HEK293 (cell line): ENCODE measurements around the gene HSPB2.

Experiments
- CTCF ChIA-PET: fragments of 350-600 bp; formaldehyde crosslinking; extraction: SDS; loops from one replicate; lab custom pipeline; 2021; ENCODE audit warnings: antibody characterized with exemption; lab: Yijun Ruan, JAX
- POLR2A ChIA-PET: fragments of 300-600 bp; formaldehyde crosslinking; extraction: SDS; loops from one replicate; lab custom pipeline; 2020; ENCODE audit warnings: antibody characterized with exemption, inconsistent platforms; lab: Yijun Ruan, JAX
- H3K27ac ChIP-seq: fragments of 200-500 bp; sonication (Bioruptor generic); 2 replicates; pipeline ENCODE4 v1.5.1; 2014; ENCODE audit warnings: low read depth, low read length, control low read depth, inconsistent platforms; ENCODE audit errors: extremely low read depth
- H3K36me3 ChIP-seq, 2 experiments: fragments of 200-500 bp in 1 of 2; sonication (Bioruptor generic) in 1 of 2; 1 replicate in 1 of 2; 2 replicates in 1 of 2; pipeline ENCODE4 v1.5.1; 2014 to 2017; ENCODE audit warnings: inconsistent platforms in 2 of 2, low read length in 2 of 2; ENCODE audit not compliant: control insufficient read depth in 2 of 2, insufficient read depth in 1 of 2
- H3K4me1 ChIP-seq: fragments of 200-500 bp; sonication (Bioruptor generic); 2 replicates; pipeline ENCODE4 v1.5.1; 2014; ENCODE audit warnings: mild to moderate bottlenecking, low read length, inconsistent platforms; ENCODE audit not compliant: control insufficient read depth, insufficient read depth
- H3K4me3 ChIP-seq: 2 replicates; pipeline ENCODE4 v1.5.1; 2011; ENCODE audit warnings: low read depth, mild to moderate bottlenecking, control low read depth, low read length, moderate library complexity
- H3K9me3 ChIP-seq: fragments of 200-500 bp; sonication (Bioruptor generic); 2 replicates; pipeline ENCODE4 v1.5.1; 2014; ENCODE audit warnings: low read depth, low read length, inconsistent platforms; ENCODE audit not compliant: control insufficient read depth, insufficient read depth
- HOXA7 ChIP-seq: sonication (generic); formaldehyde crosslinking; IDR thresholded peaks from 2 replicates; pipeline ENCODE4 v1.8.1; 2022; ENCODE audit warnings: missing genetic modification reagents, borderline replicate concordance
- SP2 ChIP-seq: fragments of 450-650 bp; formaldehyde crosslinking; IDR thresholded peaks from 2 replicates; pipeline ENCODE4 v1.5.1; 2016; ENCODE audit warnings: missing biosample characterization, missing genetic modification characterization
- SP3 ChIP-seq: fragments of 450-650 bp; formaldehyde crosslinking; IDR thresholded peaks from 2 replicates; pipeline ENCODE4 v1.5.1; 2016; ENCODE audit warnings: missing biosample characterization, missing genetic modification characterization
- SP7 ChIP-seq: fragments of 450-650 bp; formaldehyde crosslinking; IDR thresholded peaks from 2 replicates; pipeline ENCODE4 v1.5.1; 2016; ENCODE audit warnings: missing biosample characterization, missing genetic modification characterization
- TCF7L2 ChIP-seq: IDR thresholded peaks from 2 replicates; pipeline ENCODE4 v1.6.1; 2011; ENCODE audit warnings: low read depth, mild to moderate bottlenecking, inconsistent platforms, low read length, moderate library complexity, borderline replicate concordance
- YY2 ChIP-seq: fragments of 450-650 bp; formaldehyde crosslinking; IDR thresholded peaks from 2 replicates; pipeline ENCODE4 v1.5.1; 2016; ENCODE audit warnings: missing biosample characterization, missing genetic modification characterization
- ZBTB17 ChIP-seq: fragments of 450-650 bp; formaldehyde crosslinking; IDR thresholded peaks from 2 replicates; pipeline ENCODE4 v1.5.1; 2016; ENCODE audit warnings: missing biosample characterization, missing genetic modification characterization
- ZBTB48 ChIP-seq: fragments of 450-650 bp; formaldehyde crosslinking; IDR thresholded peaks from 2 replicates; pipeline ENCODE4 v1.5.1; 2016; ENCODE audit warnings: missing biosample characterization, missing genetic modification characterization
- ZNF146 ChIP-seq: fragments of 450-650 bp; formaldehyde crosslinking; IDR thresholded peaks from 2 replicates; pipeline ENCODE4 v1.5.1; 2016; ENCODE audit warnings: missing biosample characterization, missing genetic modification characterization
- ZNF239 ChIP-seq: fragments of 450-650 bp; formaldehyde crosslinking; IDR thresholded peaks from 2 replicates; pipeline ENCODE4 v1.5.1; 2016; ENCODE audit warnings: missing biosample characterization, missing genetic modification characterization
- ZNF341 ChIP-seq: fragments of 450-650 bp; formaldehyde crosslinking; IDR thresholded peaks from 2 replicates; pipeline ENCODE4; 2016; ENCODE audit warnings: low read depth, missing biosample characterization, missing genetic modification characterization
- ZNF416 ChIP-seq: fragments of 450-650 bp; formaldehyde crosslinking; IDR thresholded peaks from 2 replicates; pipeline ENCODE4 v1.5.1; 2016; ENCODE audit warnings: missing biosample characterization, missing genetic modification characterization
- ZNF529 ChIP-seq: fragments of 450-650 bp; formaldehyde crosslinking; IDR thresholded peaks from 2 replicates; pipeline ENCODE4 v1.5.1; 2017; ENCODE audit warnings: missing genetic modification characterization, missing biosample characterization; ENCODE audit not compliant: insufficient replicate concordance
- ZNF600 ChIP-seq: fragments of 450-650 bp; formaldehyde crosslinking; IDR thresholded peaks from 2 replicates; pipeline ENCODE4 v1.5.1; 2016; ENCODE audit warnings: missing biosample characterization, missing genetic modification characterization
- ZNF610 ChIP-seq: fragments of 450-650 bp; formaldehyde crosslinking; IDR thresholded peaks from 2 replicates; pipeline ENCODE4 v1.5.1; 2016; ENCODE audit warnings: missing biosample characterization, missing genetic modification characterization, borderline replicate concordance
- ZNF621 ChIP-seq: fragments of 450-650 bp; formaldehyde crosslinking; IDR thresholded peaks from 2 replicates; pipeline ENCODE4 v1.5.1; 2017; ENCODE audit warnings: missing biosample characterization, missing genetic modification characterization
- ZNF660 ChIP-seq: fragments of 450-650 bp; IDR thresholded peaks from 2 replicates; pipeline ENCODE4 v1.5.1; 2018; ENCODE audit warnings: missing biosample characterization, mild to moderate bottlenecking, missing genetic modification characterization
- TF ChIP-seq, protein P1 (sequence below): fragments of 450-650 bp; formaldehyde crosslinking; IDR thresholded peaks from 2 replicates; pipeline ENCODE4 v1.5.1; 2016; ENCODE audit warnings: missing biosample characterization, missing genetic modification characterization
- TF ChIP-seq, protein P2 (sequence below): fragments of 450-650 bp; formaldehyde crosslinking; conservative IDR thresholded peaks from 2 replicates; pipeline ENCODE4 v1.5.1; 2016; ENCODE audit warnings: low read depth, missing biosample characterization, missing genetic modification characterization
- TF ChIP-seq, protein P3 (sequence below): fragments of 450-650 bp; formaldehyde crosslinking; IDR thresholded peaks from 2 replicates; pipeline ENCODE4 v1.5.1; 2017; ENCODE audit warnings: missing biosample characterization, mild to moderate bottlenecking, missing genetic modification characterization, moderate library complexity
- TF ChIP-seq, protein P4 (sequence below): fragments of 450-650 bp; formaldehyde crosslinking; IDR thresholded peaks from 2 replicates; pipeline ENCODE4 v1.5.1; 2017; ENCODE audit warnings: missing biosample characterization, missing genetic modification characterization
- TF ChIP-seq, protein P5 (sequence below): fragments of 450-650 bp; formaldehyde crosslinking; IDR thresholded peaks from 2 replicates; pipeline ENCODE4 v1.5.1; 2016; ENCODE audit warnings: missing biosample characterization, missing genetic modification characterization

HSPB2 gene

DNA sequence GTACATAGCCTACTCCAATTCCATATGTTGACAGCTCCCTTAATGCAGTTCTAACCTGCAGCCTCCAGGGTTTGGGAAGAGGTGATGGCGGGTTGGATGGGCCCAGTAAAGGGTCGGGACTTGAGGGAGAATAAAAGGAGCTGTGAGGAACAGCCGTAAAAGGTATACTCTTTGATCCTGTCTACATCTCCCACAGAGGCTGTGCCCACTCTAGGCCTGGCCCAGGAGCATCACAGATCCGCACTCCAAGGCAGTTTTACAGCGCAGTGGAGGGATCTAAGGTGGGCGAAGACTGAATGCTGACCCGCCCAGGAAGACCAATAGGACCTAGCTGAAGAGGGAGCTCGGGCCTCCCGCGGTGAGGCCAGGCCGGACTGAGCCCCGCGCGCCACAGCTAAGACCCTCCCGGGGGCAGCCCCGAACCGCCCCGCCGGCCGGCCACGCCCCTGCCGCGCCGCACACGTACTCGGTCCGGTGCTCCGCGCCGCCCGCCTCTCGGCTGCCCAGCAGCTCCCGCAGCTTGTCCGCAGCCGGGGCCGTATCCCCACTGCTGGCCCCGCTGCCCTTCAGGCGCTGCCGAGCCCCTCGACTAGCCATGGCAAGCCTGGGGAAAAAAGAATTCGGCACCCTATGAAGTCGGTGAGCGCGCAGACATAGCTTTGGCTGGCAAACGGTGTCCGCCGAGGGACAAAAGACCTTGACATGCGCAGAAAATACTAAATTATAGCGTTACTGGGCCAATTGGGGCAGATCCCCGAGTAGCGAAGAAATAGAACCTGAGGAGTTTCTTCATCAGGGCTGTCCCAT lies 41.4 kb upstream of the HSPB2 start, which contains the start of gene ALG9:
TSS of gene ALG9 (minus strand) at position 696 of the 807 bp plus-strand sequence. CDS start at position 597, 99 bp downstream.
- Histone ChIP-seq H3K4me3 (peak within 1 kb of the TSS; percentile 89), H3K9me3 (no peaks in the 10 kb centered on the region), H3K27ac (peak within 1 kb of the TSS; percentile 66; the same call in 1 of the 2 replicates), H3K4me1 (no peaks in the 10 kb centered on the region), H3K36me3 (peaks cover 9 to 43% of the 10 kb centered on the region in 2 experiments; a peak in 2 of 3 replicates)
- POLR2A ChIA-PET: interaction anchor here (0.5 to 1.8 kb wide), 16 partner anchors 15 to 350 kb away, joined by 3 to 18 read pairs (median 3); no protein-coding TSS in a partner anchor
- CTCF ChIA-PET: interaction anchor here (0.6 to 2.8 kb wide), 12 partner anchors 9 to 409 kb away, joined by 3 to 17 read pairs (median 4); partner anchors contain the start of gene DIXDC1
- TF ChIP-seq YY2 (tag by site-specific recombination) (peak; percentile 77), ZBTB48 (tag by site-specific recombination) (peak; percentile 60), SP7 (peak; percentile 53), ZNF621 (tag by site-specific recombination) (no peak), HOXA7 (CRISPR knock-in tag) (no peak), ZNF416 (tag by site-specific recombination) (no peak), ZNF600 (tag by site-specific recombination) (peak; percentile 68), SP3 (peak; percentile 70), ZNF610 (tag by site-specific recombination) (peak; percentile 41), ZNF341 (peak; percentile 82), ZBTB17 (tag by site-specific recombination) (peak; percentile 92), ZNF146 (no peak), ZNF660 (peak; percentile 51; the same call in 1 of the 2 replicates), SP2 (tag by site-specific recombination) (peak; percentile 73), ZNF529 (tag by site-specific recombination) (no peak), TCF7L2 (peak; percentile 79), ZNF239 (tag by site-specific recombination) (no peak; the same call in 1 of the 2 replicates)
- TF ChIP-seq, protein P1, sequence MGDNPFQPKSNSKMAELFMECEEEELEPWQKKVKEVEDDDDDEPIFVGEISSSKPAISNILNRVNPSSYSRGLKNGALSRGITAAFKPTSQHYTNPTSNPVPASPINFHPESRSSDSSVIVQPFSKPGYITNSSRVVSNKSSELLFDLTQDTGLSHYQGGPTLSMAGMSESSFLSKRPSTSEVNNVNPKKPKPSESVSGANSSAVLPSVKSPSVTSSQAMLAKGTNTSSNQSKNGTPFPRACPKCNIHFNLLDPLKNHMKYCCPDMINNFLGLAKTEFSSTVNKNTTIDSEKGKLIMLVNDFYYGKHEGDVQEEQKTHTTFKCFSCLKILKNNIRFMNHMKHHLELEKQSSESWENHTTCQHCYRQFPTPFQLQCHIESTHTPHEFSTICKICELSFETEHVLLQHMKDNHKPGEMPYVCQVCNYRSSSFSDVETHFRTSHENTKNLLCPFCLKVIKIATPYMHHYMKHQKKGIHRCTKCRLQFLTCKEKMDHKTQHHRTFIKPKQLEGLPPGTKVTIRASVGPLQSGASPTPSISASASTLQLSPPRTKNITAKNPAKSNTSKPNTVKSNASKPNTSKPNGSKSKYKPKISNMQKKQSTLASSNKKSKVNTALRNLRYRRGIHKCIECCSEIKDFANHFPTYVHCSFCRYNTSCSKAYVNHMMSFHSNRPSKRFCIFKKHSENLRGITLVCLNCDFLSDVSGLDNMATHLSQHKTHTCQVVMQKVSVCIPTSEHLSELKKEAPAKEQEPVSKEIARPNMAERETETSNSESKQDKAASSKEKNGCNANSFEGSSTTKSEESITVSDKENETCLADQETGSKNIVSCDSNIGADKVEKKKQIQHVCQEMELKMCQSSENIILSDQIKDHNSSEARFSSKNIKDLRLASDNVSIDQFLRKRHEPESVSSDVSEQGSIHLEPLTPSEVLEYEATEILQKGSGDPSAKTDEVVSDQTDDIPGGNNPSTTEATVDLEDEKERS (tag by site-specific recombination): no peak
- TF ChIP-seq, protein P2, sequence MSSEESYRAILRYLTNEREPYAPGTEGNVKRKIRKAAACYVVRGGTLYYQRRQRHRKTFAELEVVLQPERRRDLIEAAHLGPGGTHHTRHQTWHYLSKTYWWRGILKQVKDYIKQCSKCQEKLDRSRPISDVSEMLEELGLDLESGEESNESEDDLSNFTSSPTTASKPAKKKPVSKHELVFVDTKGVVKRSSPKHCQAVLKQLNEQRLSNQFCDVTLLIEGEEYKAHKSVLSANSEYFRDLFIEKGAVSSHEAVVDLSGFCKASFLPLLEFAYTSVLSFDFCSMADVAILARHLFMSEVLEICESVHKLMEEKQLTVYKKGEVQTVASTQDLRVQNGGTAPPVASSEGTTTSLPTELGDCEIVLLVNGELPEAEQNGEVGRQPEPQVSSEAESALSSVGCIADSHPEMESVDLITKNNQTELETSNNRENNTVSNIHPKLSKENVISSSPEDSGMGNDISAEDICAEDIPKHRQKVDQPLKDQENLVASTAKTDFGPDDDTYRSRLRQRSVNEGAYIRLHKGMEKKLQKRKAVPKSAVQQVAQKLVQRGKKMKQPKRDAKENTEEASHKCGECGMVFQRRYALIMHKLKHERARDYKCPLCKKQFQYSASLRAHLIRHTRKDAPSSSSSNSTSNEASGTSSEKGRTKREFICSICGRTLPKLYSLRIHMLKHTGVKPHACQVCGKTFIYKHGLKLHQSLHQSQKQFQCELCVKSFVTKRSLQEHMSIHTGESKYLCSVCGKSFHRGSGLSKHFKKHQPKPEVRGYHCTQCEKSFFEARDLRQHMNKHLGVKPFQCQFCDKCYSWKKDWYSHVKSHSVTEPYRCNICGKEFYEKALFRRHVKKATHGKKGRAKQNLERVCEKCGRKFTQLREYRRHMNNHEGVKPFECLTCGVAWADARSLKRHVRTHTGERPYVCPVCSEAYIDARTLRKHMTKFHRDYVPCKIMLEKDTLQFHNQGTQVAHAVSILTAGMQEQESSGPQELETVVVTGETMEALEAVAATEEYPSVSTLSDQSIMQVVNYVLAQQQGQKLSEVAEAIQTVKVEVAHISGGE (tag by site-specific recombination): peak; percentile 41; the same call in 1 of the 2 replicates
- TF ChIP-seq, protein P3, sequence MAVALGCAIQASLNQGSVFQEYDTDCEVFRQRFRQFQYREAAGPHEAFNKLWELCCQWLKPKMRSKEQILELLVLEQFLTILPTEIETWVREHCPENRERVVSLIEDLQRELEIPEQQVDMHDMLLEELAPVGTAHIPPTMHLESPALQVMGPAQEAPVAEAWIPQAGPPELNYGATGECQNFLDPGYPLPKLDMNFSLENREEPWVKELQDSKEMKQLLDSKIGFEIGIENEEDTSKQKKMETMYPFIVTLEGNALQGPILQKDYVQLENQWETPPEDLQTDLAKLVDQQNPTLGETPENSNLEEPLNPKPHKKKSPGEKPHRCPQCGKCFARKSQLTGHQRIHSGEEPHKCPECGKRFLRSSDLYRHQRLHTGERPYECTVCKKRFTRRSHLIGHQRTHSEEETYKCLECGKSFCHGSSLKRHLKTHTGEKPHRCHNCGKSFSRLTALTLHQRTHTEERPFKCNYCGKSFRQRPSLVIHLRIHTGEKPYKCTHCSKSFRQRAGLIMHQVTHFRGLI (tag by site-specific recombination): no peak
- TF ChIP-seq, protein P4, sequence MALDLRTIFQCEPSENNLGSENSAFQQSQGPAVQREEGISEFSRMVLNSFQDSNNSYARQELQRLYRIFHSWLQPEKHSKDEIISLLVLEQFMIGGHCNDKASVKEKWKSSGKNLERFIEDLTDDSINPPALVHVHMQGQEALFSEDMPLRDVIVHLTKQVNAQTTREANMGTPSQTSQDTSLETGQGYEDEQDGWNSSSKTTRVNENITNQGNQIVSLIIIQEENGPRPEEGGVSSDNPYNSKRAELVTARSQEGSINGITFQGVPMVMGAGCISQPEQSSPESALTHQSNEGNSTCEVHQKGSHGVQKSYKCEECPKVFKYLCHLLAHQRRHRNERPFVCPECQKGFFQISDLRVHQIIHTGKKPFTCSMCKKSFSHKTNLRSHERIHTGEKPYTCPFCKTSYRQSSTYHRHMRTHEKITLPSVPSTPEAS (tag by site-specific recombination): no peak
- TF ChIP-seq, protein P5, sequence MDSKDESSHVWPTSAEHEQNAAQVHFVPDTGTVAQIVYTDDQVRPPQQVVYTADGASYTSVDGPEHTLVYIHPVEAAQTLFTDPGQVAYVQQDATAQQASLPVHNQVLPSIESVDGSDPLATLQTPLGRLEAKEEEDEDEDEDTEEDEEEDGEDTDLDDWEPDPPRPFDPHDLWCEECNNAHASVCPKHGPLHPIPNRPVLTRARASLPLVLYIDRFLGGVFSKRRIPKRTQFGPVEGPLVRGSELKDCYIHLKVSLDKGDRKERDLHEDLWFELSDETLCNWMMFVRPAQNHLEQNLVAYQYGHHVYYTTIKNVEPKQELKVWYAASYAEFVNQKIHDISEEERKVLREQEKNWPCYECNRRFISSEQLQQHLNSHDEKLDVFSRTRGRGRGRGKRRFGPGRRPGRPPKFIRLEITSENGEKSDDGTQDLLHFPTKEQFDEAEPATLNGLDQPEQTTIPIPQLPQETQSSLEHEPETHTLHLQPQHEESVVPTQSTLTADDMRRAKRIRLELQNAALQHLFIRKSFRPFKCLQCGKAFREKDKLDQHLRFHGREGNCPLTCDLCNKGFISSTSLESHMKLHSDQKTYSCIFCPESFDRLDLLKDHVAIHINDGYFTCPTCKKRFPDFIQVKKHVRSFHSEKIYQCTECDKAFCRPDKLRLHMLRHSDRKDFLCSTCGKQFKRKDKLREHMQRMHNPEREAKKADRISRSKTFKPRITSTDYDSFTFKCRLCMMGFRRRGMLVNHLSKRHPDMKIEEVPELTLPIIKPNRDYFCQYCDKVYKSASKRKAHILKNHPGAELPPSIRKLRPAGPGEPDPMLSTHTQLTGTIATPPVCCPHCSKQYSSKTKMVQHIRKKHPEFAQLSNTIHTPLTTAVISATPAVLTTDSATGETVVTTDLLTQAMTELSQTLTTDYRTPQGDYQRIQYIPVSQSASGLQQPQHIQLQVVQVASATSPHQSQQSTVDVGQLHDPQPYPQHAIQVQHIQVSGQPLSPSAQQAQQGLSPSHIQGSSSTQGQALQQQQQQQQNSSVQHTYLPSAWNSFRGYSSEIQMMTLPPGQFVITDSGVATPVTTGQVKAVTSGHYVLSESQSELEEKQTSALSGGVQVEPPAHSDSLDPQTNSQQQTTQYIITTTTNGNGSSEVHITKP (tag by site-specific recombination): peak; percentile 40
